ENCODE measurements around the gene MAN2A1. TPM values are rescaled to one million over a fixed set of nuclear protein-coding genes. Genes with fewer than 3 reads are reported as not detected.

Gene MAN2A1
- total and polyA plus RNA-seq, 5 experiments from 2014 or later = 17.5 to 83.9 (median 20.7) TPM

DNA sequence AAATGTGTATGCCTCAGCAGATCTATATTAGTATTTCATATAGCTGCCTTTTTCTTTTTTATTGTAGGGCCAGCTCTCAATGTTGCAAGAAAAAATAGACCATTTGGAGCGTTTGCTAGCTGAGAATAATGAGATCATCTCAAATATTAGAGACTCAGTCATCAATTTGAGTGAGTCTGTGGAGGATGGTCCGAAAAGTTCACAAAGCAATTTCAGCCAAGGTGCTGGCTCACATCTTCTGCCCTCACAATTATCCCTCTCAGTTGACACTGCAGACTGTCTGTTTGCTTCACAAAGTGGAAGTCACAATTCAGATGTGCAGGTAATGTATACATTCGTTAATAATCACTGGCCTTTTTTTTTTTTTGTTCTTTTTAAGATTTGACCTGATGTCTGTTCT is 23.7 kb downstream of the MAN2A1 start:
- no peaks in the 10 kb centered on the region for H3K9me3 Mint-ChIP-seq
- peaks cover 7 to 64% (median 25%) of the 10 kb centered on the region in 3 donors for H3K36me3 Mint-ChIP-seq
- no peaks in the 10 kb centered on the region for H3K27me3 Mint-ChIP-seq
- ATAC-seq (no peak), DNase-seq (no peak)
- peak overlapping the region in 4 of 10 donors; percentile 18 to 47 (median 31) for H3K27ac Mint-ChIP-seq
- H3K4me1 Mint-ChIP-seq = peaks cover 33 to 68% (median 56%) of the 10 kb centered on the region in 4 donors
- POLR2A ChIA-PET = interaction anchor here (0.6 to 1.0 kb wide), 2 partner anchors 9 to 10 kb away, joined by 3 to 4 read pairs; no protein-coding TSS in a partner anchor
- H3K4me3 Mint-ChIP-seq = peak overlapping the region in 2 of 10 donors; percentile 33 to 34

DNA sequence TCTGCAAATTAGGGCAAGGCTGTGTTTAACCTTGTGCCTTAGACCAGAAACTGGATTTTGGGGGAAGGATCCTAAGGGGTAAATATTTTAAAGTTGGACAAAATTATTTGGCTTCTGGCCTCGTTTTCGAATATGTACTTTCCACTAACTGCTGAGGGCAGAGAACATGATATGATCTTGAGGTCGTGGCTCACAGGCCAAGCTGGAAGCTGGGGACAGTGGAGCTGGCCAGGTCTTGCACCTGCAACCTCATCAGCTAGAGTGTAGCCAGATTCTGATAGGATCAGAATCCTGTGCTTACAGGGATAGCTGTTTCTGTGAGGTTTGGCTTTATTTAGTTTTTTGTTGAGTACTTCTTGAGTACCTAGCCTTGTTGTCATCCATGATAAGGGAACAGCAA is 24.9 kb downstream of the MAN2A1 start:
- Mint-ChIP-seq H3K4me3 (no peak overlapping the region), H3K4me1 (peaks cover 28 to 60% (median 47%) of the 10 kb centered on the region in 4 donors), H3K36me3 (peaks cover 10 to 70% (median 26%) of the 10 kb centered on the region in 3 donors), H3K27me3 (no peaks in the 10 kb centered on the region), H3K9me3 (no peaks in the 10 kb centered on the region), H3K27ac (peak overlapping the region in 1 of 10 donors; percentile 46)
- DNase-seq = no peak
- ATAC-seq = no peak
- POLR2A ChIA-PET = interaction anchor here (1.0 kb wide), 1 partner anchor 8 kb away, joined by 4 read pairs; no protein-coding TSS in a partner anchor

DNA sequence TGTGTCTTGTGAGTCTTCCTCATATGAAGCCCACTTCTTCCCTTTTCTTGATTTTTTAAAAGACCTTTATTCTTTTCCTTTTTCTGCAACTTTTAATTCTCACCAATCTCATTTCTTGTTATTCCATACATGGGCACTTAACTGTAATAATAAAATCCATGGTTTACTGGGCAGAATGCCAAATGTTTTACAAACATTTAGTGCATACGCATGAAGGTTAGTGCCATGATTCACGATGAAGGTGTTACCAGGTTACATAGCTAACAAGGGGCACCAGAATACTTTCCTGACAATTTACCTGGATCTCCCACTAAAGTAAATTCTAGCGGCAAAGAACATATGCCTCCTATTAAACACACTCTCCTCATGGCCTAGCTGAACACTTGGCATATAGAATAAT is 28.5 kb downstream of the MAN2A1 start:
- H3K27me3 Mint-ChIP-seq = no peaks in the 10 kb centered on the region
- H3K4me1 Mint-ChIP-seq = peaks cover 17 to 52% (median 37%) of the 10 kb centered on the region in 4 donors
- POLR2A ChIA-PET = no interaction called here

DNA sequence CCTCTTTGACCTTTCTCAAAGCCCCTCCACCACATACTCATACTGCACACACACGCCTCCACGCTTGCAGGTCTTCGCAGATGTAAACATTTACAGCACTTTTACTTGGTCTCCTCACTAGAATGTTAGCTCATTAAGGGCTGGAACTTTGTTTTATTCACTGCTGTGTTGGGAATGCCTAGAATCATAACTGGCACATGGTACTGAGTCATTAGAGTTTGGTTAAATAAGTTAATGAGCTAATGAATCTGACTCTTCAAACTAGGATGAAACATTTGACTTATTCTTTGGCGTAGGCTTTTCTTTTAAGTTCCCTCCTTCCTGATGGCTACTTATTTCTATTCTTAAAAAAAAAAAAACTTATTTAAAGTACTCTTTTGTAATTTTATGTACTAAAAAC is 28.9 kb downstream of the MAN2A1 start:
- POLR2A ChIA-PET = interaction anchor here (0.7 kb wide), 1 partner anchor 212 kb away, joined by 6 read pairs; no protein-coding TSS in a partner anchor
- Mint-ChIP-seq H3K36me3 (peaks cover 10 to 72% (median 38%) of the 10 kb centered on the region in 3 donors), H3K27ac (no peak overlapping the region)

More for the DNA sequence above, 28.5 kb downstream of the MAN2A1 start:
- no peak for DNase-seq
- no peaks in the 10 kb centered on the region for H3K9me3 Mint-ChIP-seq
- no peak overlapping the region for H3K27ac Mint-ChIP-seq
- H3K4me3 Mint-ChIP-seq = no peak overlapping the region
- ATAC-seq = no peak
- peaks cover 10 to 72% (median 36%) of the 10 kb centered on the region in 3 donors for H3K36me3 Mint-ChIP-seq

DNA sequence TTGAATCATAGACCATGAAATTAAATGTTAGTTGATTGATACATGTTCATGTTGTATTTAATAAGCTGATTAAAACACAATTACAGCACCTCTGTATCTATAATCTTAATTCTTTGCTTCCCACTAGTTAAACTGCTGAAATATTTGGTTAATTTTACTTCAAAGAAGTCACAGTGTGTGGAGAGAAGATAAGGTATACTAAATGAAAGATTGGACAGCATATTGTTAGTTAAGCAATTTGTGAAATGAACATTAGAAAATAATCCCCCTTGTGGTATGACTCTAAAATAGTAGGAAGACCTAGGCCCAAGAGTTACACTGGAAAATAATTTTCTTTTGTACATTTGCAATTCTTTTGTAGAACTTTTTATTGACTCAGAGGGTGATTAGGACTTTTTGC is 30.3 kb downstream of the MAN2A1 start:
- no peak for ATAC-seq
- POLR2A ChIA-PET = no interaction called here
- Mint-ChIP-seq H3K4me1 (peaks cover 18 to 51% (median 36%) of the 10 kb centered on the region in 4 donors), H3K27me3 (no peaks in the 10 kb centered on the region), H3K27ac (no peak overlapping the region), H3K36me3 (peaks cover 10 to 64% (median 37%) of the 10 kb centered on the region in 3 donors), H3K4me3 (peak overlapping the region in 1 of 10 donors; percentile 7), H3K9me3 (no peaks in the 10 kb centered on the region)
- no peak for DNase-seq

More for the DNA sequence above, 28.9 kb downstream of the MAN2A1 start:
- Mint-ChIP-seq H3K27me3 (no peaks in the 10 kb centered on the region), H3K4me1 (peaks cover 19 to 52% (median 36%) of the 10 kb centered on the region in 4 donors), H3K4me3 (no peak overlapping the region), H3K9me3 (no peaks in the 10 kb centered on the region)
- DNase-seq (no peak), ATAC-seq (no peak)

DNA sequence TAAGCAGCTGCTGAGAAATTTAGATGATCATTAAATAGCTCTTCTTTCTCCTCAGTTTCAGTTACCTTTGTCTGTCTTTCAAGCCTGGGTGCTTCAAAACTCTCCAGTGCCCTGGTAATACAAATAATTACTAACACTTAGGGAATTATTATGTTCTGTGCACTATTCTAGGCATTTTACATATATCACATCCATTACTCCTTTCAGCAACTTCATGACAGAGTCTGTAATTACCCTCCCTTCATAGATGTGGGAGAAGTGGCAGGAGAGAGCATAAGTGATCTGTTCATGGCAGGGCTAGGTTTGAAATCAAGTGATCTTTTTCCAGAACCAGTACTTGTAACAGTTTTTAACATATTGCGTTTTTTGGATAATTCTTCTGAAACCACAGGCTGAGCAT is 32.0 kb downstream of the MAN2A1 start:
- ATAC-seq (no peak), DNase-seq (no peak)
- H3K27ac Mint-ChIP-seq = no peak overlapping the region
- H3K36me3 Mint-ChIP-seq = peaks cover 5 to 59% (median 39%) of the 10 kb centered on the region in 3 donors
- H3K27me3 Mint-ChIP-seq = no peaks in the 10 kb centered on the region
- H3K4me1 Mint-ChIP-seq = peaks cover 19 to 53% (median 37%) of the 10 kb centered on the region in 4 donors
- POLR2A ChIA-PET = no interaction called here
- H3K9me3 Mint-ChIP-seq = no peaks in the 10 kb centered on the region
- no peak overlapping the region for H3K4me3 Mint-ChIP-seq

DNA sequence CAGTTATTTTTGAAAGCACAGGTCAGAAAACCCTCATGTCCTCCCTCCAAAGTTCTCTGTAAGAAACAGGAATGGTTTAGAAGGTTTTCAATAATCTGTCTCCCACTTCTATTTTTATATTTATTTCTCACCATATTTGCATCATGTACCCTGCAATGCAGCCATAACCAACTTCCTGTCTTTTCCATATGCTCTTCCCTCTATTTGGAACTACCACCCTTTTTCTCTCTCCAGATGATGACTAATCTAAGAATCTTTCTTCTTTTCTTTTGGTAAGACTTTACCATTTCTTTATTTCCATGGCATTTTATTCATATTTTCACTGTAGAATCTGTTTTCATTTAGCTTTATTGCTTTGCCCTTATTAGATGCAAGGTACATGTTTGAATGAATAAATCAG is 33.9 kb downstream of the MAN2A1 start:
- Mint-ChIP-seq H3K4me1 (peaks cover 23 to 54% (median 35%) of the 10 kb centered on the region in 4 donors), H3K36me3 (peaks cover 10 to 55% (median 36%) of the 10 kb centered on the region in 3 donors), H3K9me3 (no peaks in the 10 kb centered on the region), H3K27me3 (no peaks in the 10 kb centered on the region), H3K4me3 (no peak overlapping the region), H3K27ac (peak overlapping the region in 3 of 10 donors; percentile 29 to 76 (median 32))
- ATAC-seq = no peak
- DNase-seq = no peak
- POLR2A ChIA-PET = interaction anchor here (0.7 kb wide), 1 partner anchor 10 kb away, joined by 4 read pairs; no protein-coding TSS in a partner anchor

DNA sequence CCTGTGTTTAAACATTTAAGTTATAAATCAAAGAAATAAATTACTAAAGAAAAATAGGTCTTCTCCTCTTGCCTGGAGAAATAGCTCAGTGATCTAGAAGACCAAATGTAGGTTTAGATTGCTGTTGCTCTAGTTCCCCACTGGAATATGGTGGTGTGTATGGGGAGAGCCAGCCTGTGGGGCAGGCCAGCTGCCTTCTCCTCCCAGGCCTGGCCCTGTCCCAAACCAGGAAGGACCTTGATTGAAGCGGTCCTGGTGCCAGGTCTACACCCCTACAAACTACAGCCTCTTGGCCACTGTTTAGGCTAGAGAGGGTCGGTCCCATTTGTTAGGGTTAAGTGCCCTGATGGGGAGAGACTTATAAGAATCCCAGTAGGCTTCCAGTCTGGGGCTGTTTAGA is 35.4 kb downstream of the MAN2A1 start:
- Mint-ChIP-seq H3K9me3 (no peaks in the 10 kb centered on the region), H3K27me3 (no peaks in the 10 kb centered on the region), H3K27ac (peak overlapping the region in 5 of 10 donors; percentile 7 to 83 (median 49)), H3K4me3 (peak overlapping the region in 1 of 10 donors; percentile 57), H3K4me1 (peaks cover 22 to 50% (median 34%) of the 10 kb centered on the region in 4 donors), H3K36me3 (peaks cover 8 to 58% (median 43%) of the 10 kb centered on the region in 3 donors)
- POLR2A ChIA-PET = interaction anchor here (2.2 kb wide), 1 partner anchor 35 kb away, joined by 7 read pairs; the partner anchor contains the start of gene MAN2A1
- no peak for DNase-seq
- no peak for ATAC-seq

DNA sequence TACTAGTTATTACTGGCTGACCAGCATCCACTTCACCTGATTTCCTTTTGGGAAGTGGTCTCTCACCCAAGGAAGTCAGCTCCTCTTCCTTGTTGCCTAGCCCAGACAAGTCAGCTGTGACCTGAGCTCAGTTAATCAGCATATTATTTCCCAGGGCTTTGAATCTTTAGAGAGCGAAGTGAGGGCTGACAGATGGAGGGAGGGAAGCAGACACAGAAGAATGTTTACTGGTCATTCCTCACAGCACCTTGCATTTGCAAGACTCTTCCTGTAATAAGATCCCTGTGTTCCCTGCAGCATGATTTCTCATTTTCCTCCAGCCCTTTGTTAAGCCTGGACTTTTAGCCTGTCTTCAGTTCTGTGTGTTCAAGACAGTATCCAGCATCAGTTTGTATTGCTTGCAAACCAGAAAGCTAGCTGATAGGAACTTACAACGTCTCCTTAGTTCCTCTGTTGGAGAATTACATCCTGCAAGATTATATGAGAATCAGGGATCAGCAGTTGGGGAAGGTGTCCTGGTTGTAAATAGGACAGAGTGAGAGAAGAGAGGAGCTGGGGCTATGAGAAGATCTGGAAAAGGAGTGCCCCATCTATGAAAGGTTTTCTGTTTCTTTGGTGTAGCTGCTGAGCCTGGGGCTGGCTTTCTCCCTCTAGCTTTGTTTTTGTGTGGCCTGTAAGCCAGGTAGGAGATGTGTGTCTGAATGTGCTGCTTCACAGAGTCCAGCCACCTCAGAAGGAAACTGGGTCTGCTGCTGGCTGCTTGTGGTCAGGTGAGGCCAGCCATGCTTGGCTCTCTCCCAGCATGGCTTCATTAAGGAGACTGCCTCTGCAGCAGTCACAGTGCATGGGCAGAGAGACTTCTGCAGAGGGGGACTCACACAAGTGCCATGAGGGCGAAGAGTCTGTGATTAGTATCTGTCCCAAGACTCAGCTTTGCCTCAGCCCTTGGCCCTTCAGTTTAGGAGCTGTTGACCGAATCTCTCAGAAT is 50.3 kb downstream of the MAN2A1 start:
- DNase-seq (no peak), ATAC-seq (no peak)
- POLR2A ChIA-PET = no interaction called here

DNA sequence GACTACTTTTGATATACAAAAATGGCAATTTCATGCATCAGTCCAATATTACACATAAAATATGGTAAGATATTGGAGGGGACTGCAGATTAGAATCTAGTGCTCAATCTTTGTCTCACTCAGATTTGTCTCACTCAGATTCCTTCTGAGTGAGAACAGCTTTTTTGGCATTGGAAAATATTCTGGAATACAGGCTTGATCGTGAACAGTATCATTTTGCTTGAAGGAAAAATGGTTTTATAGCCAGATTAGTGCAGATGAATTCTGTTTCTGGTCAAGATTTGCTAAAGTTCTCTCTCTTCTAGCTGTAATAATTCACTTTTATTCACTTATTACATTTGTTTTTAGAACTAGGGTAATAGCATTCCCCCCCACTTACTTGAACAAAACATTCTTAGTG is 51.2 kb downstream of the MAN2A1 start:
- Mint-ChIP-seq H3K9me3 (peaks cover 0 to 9% (median 0%) of the 10 kb centered on the region in 9 donors), H3K36me3 (peaks cover 6 to 75% (median 30%) of the 10 kb centered on the region in 3 donors), H3K27me3 (no peaks in the 10 kb centered on the region), H3K27ac (peak overlapping the region in 2 of 10 donors; percentile 37 to 64), H3K4me3 (peak overlapping the region in 1 of 10 donors; percentile 5), H3K4me1 (peaks cover 35 to 73% (median 68%) of the 10 kb centered on the region in 4 donors)
- DNase-seq = no peak
- POLR2A ChIA-PET = no interaction called here
- ATAC-seq = no peak

More for the DNA sequence above, 50.3 kb downstream of the MAN2A1 start:
- H3K36me3 Mint-ChIP-seq = peaks cover 6 to 82% (median 38%) of the 10 kb centered on the region in 3 donors
- peak overlapping the region in 9 of 10 donors; percentile 20 to 81 (median 55) for H3K27ac Mint-ChIP-seq
- peak overlapping the region in 3 of 10 donors; percentile 6 to 27 (median 12) for H3K4me3 Mint-ChIP-seq
- H3K27me3 Mint-ChIP-seq = no peaks in the 10 kb centered on the region
- peaks cover 35 to 73% (median 68%) of the 10 kb centered on the region in 4 donors for H3K4me1 Mint-ChIP-seq
- peaks cover 0 to 9% (median 0%) of the 10 kb centered on the region in 9 donors for H3K9me3 Mint-ChIP-seq

DNA sequence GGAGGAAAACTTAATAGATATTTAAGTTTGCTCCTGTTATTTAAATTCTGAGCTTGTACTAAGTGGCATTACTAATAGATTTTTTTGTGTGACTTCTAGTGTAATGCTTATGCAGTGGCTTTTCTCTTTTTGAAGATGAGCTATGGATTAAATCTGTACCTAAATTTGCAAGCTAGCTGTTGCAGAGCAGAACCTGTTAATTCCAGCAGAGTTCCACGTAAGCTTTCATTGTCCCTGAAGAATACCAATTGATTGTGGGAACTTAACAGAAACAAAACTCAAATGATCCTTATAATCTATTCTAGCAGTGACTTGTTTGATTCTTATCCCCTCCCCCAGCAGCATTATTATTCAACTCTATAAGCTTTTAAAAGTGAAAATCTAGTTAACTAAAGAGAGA is 51.7 kb downstream of the MAN2A1 start:
- ATAC-seq (no peak), DNase-seq (no peak)
- Mint-ChIP-seq H3K27ac (peak overlapping the region in 2 of 10 donors; percentile 16 to 37), H3K36me3 (peaks cover 6 to 75% (median 30%) of the 10 kb centered on the region in 3 donors), H3K9me3 (peaks cover 0 to 9% (median 0%) of the 10 kb centered on the region in 9 donors), H3K4me3 (no peak overlapping the region), H3K4me1 (peaks cover 35 to 75% (median 70%) of the 10 kb centered on the region in 4 donors), H3K27me3 (no peaks in the 10 kb centered on the region)
- POLR2A ChIA-PET = no interaction called here

DNA sequence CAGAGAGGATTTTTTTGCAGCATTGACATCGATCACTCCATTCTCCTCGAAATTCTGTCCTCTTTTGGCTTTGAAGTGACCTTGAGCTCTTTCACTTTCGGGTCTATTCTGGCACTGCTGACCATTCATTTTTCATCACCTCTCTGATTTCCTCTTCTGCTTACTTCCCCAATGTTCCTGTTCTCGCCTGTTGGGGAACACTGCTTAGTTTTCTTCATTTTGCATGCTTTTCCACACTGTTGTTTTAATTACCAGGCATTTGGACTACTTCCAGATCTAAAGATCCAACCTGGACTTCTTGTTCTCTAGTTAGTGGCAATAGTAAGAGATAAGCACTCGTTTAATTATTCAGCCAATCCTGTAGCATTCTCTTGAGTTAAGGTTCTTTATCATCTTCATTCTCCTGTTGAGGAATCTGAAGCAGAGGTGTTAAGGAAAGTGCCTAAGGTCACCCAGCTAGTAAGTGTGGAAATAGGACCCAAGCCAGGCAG is 53.4 kb downstream of the MAN2A1 start:
- H3K27me3 Mint-ChIP-seq = no peaks in the 10 kb centered on the region
- POLR2A ChIA-PET = no interaction called here
- peaks cover 38 to 79% (median 69%) of the 10 kb centered on the region in 4 donors for H3K4me1 Mint-ChIP-seq
- DNase-seq (no peak), ATAC-seq (no peak)
- peaks cover 0 to 9% (median 0%) of the 10 kb centered on the region in 9 donors for H3K9me3 Mint-ChIP-seq
- peak overlapping the region in 1 of 10 donors; percentile 9 for H3K4me3 Mint-ChIP-seq
- peaks cover 6 to 67% (median 25%) of the 10 kb centered on the region in 3 donors for H3K36me3 Mint-ChIP-seq
- peak overlapping the region in 4 of 10 donors; percentile 6 to 79 (median 61) for H3K27ac Mint-ChIP-seq

All from naive thymus-derived CD8-positive, alpha-beta T cell (primary cell).